Measurements from ENCODE around the gene ADAP2.

DNA sequence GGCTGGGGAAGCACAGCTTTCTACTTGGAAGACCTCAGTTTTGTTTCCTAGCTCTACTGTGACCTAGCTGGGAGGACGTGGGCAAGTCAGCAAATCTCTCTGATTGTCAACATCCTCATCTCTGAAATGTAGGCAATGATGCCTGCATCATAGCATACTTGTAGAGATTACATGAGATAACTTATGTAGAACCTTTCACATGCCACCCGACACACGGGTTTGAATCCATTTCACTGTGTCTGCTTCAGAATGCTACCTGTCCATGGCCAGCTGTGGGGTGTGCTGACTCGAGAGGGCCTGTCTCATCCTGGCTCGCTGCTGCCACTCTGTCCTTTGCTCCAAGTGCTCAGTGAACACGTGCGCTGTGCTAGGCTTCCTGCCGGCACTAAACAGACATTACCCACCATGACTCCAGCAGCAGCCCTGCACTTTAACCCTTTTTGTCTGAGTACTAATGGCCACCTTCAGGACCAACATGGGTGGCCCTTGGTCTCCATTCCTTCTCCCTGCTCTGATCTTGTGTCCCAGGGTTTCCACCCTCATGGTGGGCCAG is 7.4 kb downstream of the ADAP2 start:
- TF ChIP-seq EZH2 (IDR thresholded peaks at IDR 0.05; ENCODE audit: insufficient read depth, poor library complexity, severe bottlenecking) (no peak), EZH2phosphoT487 (IDR thresholded peaks at IDR 0.05; ENCODE audit: insufficient read depth, low read depth) (no peak)
